Tibial artery (tissue), 4 donors: ENCODE data around the gene CAMK2G.
A peak's percentile ranks its signal among the peaks of the same experiment; 100 is the strongest.

Experiments
- DNase-seq, 2 donors: peaks; one replicate each; pipeline ENCODE4 v3.0.0-alpha.2; 2019
- H3K27ac ChIP-seq, 2 donors: fragments of 200-600 bp; sonication (generic) in 1 of 2; 1 replicate in 1 of 2; 2 replicates in 1 of 2; pipeline ENCODE4 v1.5.1; 2018 to 2019; ENCODE audit warnings: mild to moderate bottlenecking in 1 of 2
- H3K27me3 ChIP-seq, 2 donors: fragments of 200-600 bp; sonication (generic) in 1 of 2; one replicate each; pipeline versions ENCODE4 v1.5.1 to v1.6.0; 2016 to 2019
- H3K36me3 ChIP-seq, 3 donors: fragments of 200-600 bp; sonication (generic) in 2 of 3; one replicate each; pipeline ENCODE4 v1.5.1; 2016 to 2019; ENCODE audit warnings: mild to moderate bottlenecking in 2 of 3
- H3K4me1 ChIP-seq, 4 donors: fragments of 200-600 bp; sonication (generic) in 2 of 4; 1 replicate in 3 of 4; 2 replicates in 1 of 4; pipeline ENCODE4 v1.5.1; 2016 to 2019
- H3K4me3 ChIP-seq, 2 donors: fragments of 200-600 bp; sonication (generic) in 1 of 2; 1 replicate in 1 of 2; 2 replicates in 1 of 2; pipeline ENCODE4 v1.5.1; 2018 to 2019; ENCODE audit warnings: mild to moderate bottlenecking in 2 of 2
- H3K9me3 ChIP-seq, 3 donors: fragments of 200-600 bp; sonication (generic) in 1 of 3; one replicate each; pipeline ENCODE4 v1.5.1; 2016 to 2019
- CTCF ChIP-seq, 2 experiments: fragments of 200-600 bp in 1 of 2; fragments of 450-650 bp in 1 of 2; IDR thresholded peaks; one replicate each; pipeline ENCODE4 v1.5.1; 2017 to 2019; ENCODE audit warnings: antibody characterized with exemption in 2 of 2, mild to moderate bottlenecking in 1 of 2, moderate library complexity in 1 of 2
- intact Hi-C: fragments of 100-400 bp; cut with DNase I; formaldehyde crosslinking; loops from one replicate; pipeline ENCODE4 v1.15.0; 2023; ENCODE audit warnings: low total_unique reads

Gene CAMK2G

GRCh38 chr10:73768881-73769280 lies 105.5 kb downstream of the CAMK2G start:
- intact Hi-C loops: no loop called here
- Histone ChIP-seq H3K27ac (no peak overlapping the region), H3K27me3 (no peaks in the 10 kb centered on the region), H3K4me1 (peaks cover 0 to 17% (median 16%) of the 10 kb centered on the region in 4 donors), H3K4me3 (no peak overlapping the region), H3K36me3 (peaks cover 68 to 76% (median 75%) of the 10 kb centered on the region in 3 donors), H3K9me3 (no peaks in the 10 kb centered on the region)
- DNase-seq: peak in 1 of 2 donors; percentile 52
- TF ChIP-seq CTCF (IDR thresholded peaks at IDR 0.05): no peak

DNA sequence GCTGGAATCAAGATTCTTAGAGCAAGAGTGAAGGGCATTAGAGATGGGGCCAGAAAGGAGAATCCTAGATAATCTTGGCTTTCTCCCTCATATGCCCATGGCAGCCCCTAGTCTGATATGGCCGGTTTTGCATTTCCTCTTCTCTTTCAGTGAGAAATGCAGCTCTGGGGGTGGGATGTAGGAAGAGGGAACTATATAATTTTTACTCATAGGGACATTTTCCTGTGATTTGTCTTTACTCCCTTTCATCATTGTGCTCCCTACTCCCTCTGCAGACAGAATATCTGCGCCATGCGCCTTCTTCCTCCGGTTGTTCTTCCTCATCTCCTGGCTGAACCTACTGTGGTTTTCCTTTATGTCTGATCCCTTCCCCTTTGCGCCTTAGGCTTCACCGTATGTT lies 109.3 kb downstream of the CAMK2G start:
- H3K4me3 ChIP-seq: no peak overlapping the region
- H3K36me3 ChIP-seq: peaks cover 94 to 100% (median 98%) of the 10 kb centered on the region in 3 donors

DNA sequence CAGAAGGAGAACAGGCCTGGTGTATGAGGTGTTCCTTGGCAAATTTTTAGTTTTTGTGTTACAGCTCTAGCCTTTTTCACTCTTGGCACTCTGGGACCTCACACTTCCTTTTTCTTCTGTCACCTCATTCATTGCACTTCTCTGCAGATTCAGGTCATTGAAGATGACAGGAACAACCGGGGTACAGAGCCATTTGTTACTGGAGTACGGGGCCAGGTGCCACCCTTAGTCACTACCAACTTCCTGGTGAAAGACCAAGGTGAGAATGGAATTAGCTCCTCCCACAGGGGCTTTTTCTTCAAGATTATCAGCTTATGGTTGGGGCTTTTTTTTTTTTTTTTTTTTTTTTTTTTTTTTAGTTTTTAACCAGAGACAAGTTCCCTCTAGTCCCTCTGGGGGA lies 111.0 kb downstream of the CAMK2G start:
- intact Hi-C loops: no loop called here
- Histone ChIP-seq H3K27ac (no peak overlapping the region), H3K4me3 (no peak overlapping the region), H3K27me3 (no peaks in the 10 kb centered on the region), H3K36me3 (peaks cover 90 to 100% (median 96%) of the 10 kb centered on the region in 3 donors), H3K4me1 (no peaks in the 10 kb centered on the region), H3K9me3 (no peaks in the 10 kb centered on the region)
- DNase-seq: no peak
- no peak for TF ChIP-seq CTCF (IDR thresholded peaks at IDR 0.05)

More for the DNA sequence above, 109.3 kb downstream of the CAMK2G start:
- no peak for TF ChIP-seq CTCF (IDR thresholded peaks at IDR 0.05)
- DNase-seq: no peak
- intact Hi-C loops: no loop called here
- Histone ChIP-seq H3K27ac (no peak overlapping the region), H3K27me3 (no peaks in the 10 kb centered on the region), H3K9me3 (no peaks in the 10 kb centered on the region), H3K4me1 (no peaks in the 10 kb centered on the region)

DNA sequence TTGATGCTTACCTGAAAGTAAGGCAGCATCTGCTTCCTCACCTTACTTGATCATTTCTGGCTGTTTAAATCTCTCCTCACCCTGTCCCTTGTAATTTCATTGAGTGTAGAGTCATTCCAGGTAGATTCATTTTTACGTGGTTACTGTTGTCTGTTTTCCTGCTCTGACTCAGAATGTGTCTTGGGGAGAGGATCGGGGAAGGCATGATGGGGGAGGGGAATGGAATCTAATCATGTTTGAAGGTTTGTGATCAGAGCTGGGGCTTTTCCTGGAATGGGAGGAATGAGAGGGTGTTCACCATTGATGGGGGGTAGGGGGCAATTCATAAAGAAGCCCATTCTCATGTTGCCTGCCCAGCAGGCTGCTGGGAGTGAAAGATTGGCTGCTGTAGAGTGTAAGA lies 111.4 kb downstream of the CAMK2G start:
- DNase-seq: no peak
- no peak overlapping the region for H3K4me3 ChIP-seq
- no peak overlapping the region for H3K27ac ChIP-seq
- intact Hi-C loops: no loop called here
- no peaks in the 10 kb centered on the region for H3K9me3 ChIP-seq
- H3K4me1 ChIP-seq: no peaks in the 10 kb centered on the region
- no peak for TF ChIP-seq CTCF (IDR thresholded peaks at IDR 0.05)
- peaks cover 89 to 100% (median 91%) of the 10 kb centered on the region in 3 donors for H3K36me3 ChIP-seq
- no peaks in the 10 kb centered on the region for H3K27me3 ChIP-seq
